Measurements from ENCODE around the gene TNFSF15. TPM values are rescaled to one million over a fixed set of nuclear protein-coding genes. Genes with fewer than 3 reads are reported as not detected.

Gene TNFSF15
- polyA plus RNA-seq, 3 donors: 0.07 to 1.1 (median 0.11) TPM

DNA sequence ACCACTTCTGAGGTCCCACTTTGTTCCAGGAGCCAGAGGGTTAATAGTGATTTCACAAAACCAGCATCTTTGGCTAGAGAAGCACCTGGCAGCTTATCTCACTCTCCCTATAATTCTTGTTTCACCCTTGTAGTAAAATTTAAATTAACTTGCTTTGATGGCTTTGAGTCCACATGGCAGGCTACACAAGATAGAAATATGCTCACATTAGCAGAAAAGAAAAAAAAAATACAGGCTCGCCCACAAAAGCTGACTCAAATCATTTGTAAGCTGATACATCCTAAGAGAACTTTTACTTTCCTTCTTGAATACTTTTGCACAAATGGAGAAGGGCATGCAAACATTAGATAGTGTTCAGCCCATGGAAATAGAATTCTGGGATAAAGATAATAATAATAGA, 36.2 kb downstream of the TNFSF15 start:
- Histone ChIP-seq H3K27ac (ENCODE audit: low read depth in 1 of 2, low read length in 2 of 2) (no peak overlapping the region), H3K4me2 (replicated peaks; ENCODE audit: extremely low read depth, low read length, poor library complexity, severe bottlenecking) (no peak overlapping the region), H3K27me3 (ENCODE audit: control insufficient read depth in 2 of 2, insufficient read depth in 2 of 2, low read length in 2 of 2) (no peaks in the 10 kb centered on the region), H2AFZ (ENCODE audit: insufficient read depth, low read depth, low read length, poor library complexity, severe bottlenecking) (no peak overlapping the region), H3K9ac (ENCODE audit: insufficient read depth, low read length, poor library complexity, severe bottlenecking) (no peak overlapping the region), H3K4me3 (replicated peaks in 1 of 3; ENCODE audit: low read depth in 2 of 3, low read length in 3 of 3) (no peak overlapping the region), H3K9me3 (replicated peaks in 1 of 2; ENCODE audit: control insufficient read depth in 1 of 2, insufficient read depth in 1 of 2, low read length in 2 of 2) (no peaks in the 10 kb centered on the region), H4K20me1 (ENCODE audit: insufficient read depth, low read length) (no peaks in the 10 kb centered on the region), H3K79me2 (ENCODE audit: insufficient read depth, low read length) (no peaks in the 10 kb centered on the region), H3K36me3 (replicated peaks in 1 of 2; ENCODE audit: control insufficient read depth in 1 of 2, insufficient read depth in 2 of 2, low read length in 2 of 2) (no peaks in the 10 kb centered on the region), H3K4me1 (ENCODE audit: control insufficient read depth in 1 of 2, insufficient read depth in 2 of 2, low read length in 2 of 2) (peaks cover 2 to 7% of the 10 kb centered on the region in 2 donors)
- no CpG with 5 or more reads among the region's 1 CpG for WGBS (ENCODE audit: insufficient coverage)
- TF ChIP-seq, protein P1, sequence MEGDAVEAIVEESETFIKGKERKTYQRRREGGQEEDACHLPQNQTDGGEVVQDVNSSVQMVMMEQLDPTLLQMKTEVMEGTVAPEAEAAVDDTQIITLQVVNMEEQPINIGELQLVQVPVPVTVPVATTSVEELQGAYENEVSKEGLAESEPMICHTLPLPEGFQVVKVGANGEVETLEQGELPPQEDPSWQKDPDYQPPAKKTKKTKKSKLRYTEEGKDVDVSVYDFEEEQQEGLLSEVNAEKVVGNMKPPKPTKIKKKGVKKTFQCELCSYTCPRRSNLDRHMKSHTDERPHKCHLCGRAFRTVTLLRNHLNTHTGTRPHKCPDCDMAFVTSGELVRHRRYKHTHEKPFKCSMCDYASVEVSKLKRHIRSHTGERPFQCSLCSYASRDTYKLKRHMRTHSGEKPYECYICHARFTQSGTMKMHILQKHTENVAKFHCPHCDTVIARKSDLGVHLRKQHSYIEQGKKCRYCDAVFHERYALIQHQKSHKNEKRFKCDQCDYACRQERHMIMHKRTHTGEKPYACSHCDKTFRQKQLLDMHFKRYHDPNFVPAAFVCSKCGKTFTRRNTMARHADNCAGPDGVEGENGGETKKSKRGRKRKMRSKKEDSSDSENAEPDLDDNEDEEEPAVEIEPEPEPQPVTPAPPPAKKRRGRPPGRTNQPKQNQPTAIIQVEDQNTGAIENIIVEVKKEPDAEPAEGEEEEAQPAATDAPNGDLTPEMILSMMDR (IDR thresholded peaks at IDR 0.05): no peak
- DNase-seq: no peak
- peaks cover 0 to 2% (median 0%) of the 10 kb centered on the region in 7 donors for H3K9me3 Mint-ChIP-seq
- peaks cover 0 to 2% (median 2%) of the 10 kb centered on the region in 3 donors for H3K27me3 Mint-ChIP-seq (ENCODE audit: low read depth in 3 of 3)
- no peaks in the 10 kb centered on the region for H3K36me3 Mint-ChIP-seq
- intact Hi-C loops (cut with micrococcal nuclease): no loop called here
- H3K27ac Mint-ChIP-seq: no peak overlapping the region
- peaks cover 12% of the 10 kb centered on the region for H3K4me1 Mint-ChIP-seq
- no peak overlapping the region for H3K4me3 Mint-ChIP-seq

DNA sequence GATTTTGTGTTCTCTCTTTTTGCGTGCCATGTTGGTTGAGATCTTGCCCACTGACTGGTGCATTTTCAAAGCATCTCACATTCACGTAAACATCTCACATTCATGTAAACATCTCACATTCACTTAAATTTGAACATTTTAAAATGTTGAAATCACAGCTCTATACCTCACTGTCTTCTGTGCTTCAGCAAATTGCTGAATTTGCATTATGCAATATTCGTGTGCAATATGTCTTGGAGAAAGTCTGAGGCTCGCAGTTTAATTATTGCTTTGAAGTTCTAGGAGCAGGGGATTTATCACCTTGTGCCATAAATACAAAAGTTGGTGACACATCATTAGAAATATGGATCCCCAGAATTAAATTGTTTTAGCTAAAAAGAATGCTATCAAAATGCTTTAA, 42.6 kb downstream of the TNFSF15 start:
- Histone ChIP-seq H4K20me1 (ENCODE audit: insufficient read depth, low read length) (no peaks in the 10 kb centered on the region), H3K79me2 (ENCODE audit: insufficient read depth, low read length) (no peaks in the 10 kb centered on the region), H3K4me3 (replicated peaks in 1 of 3; ENCODE audit: low read depth in 2 of 3, low read length in 3 of 3) (no peak overlapping the region), H3K4me2 (replicated peaks; ENCODE audit: extremely low read depth, low read length, poor library complexity, severe bottlenecking) (no peak overlapping the region), H3K9me3 (replicated peaks in 1 of 2; ENCODE audit: control insufficient read depth in 1 of 2, insufficient read depth in 1 of 2, low read length in 2 of 2) (peaks cover 0 to 4% of the 10 kb centered on the region in 2 donors), H3K9ac (ENCODE audit: insufficient read depth, low read length, poor library complexity, severe bottlenecking) (no peak overlapping the region), H3K4me1 (ENCODE audit: control insufficient read depth in 1 of 2, insufficient read depth in 2 of 2, low read length in 2 of 2) (no peaks in the 10 kb centered on the region), H3K27ac (ENCODE audit: low read depth in 1 of 2, low read length in 2 of 2) (no peak overlapping the region), H3K27me3 (ENCODE audit: control insufficient read depth in 2 of 2, insufficient read depth in 2 of 2, low read length in 2 of 2) (peaks cover 0 to 4% of the 10 kb centered on the region in 2 donors), H2AFZ (ENCODE audit: insufficient read depth, low read depth, low read length, poor library complexity, severe bottlenecking) (no peak overlapping the region), H3K36me3 (replicated peaks in 1 of 2; ENCODE audit: control insufficient read depth in 1 of 2, insufficient read depth in 2 of 2, low read length in 2 of 2) (no peaks in the 10 kb centered on the region)
- Mint-ChIP-seq H3K4me1 (no peaks in the 10 kb centered on the region), H3K9me3 (peaks cover 0 to 5% (median 0%) of the 10 kb centered on the region in 7 donors), H3K36me3 (no peaks in the 10 kb centered on the region), H3K4me3 (no peak overlapping the region), H3K27me3 (ENCODE audit: low read depth in 3 of 3) (peaks cover 0 to 8% (median 3%) of the 10 kb centered on the region in 3 donors), H3K27ac (no peak overlapping the region)
- TF ChIP-seq, protein P1 (IDR thresholded peaks at IDR 0.05): no peak
- DNase-seq: no peak
- WGBS (ENCODE audit: insufficient coverage): 100% methylated on average over 1 of the region's 4 CpGs
- intact Hi-C loops (cut with micrococcal nuclease): no loop called here

All from CD14-positive monocyte (primary cell).